A673 (cell line): Measurements from ENCODE around the gene TTC27.

Experiments
- CTCF ChIP-seq: fragments of 300-800, 200-600 bp; sonication (generic); conservative IDR thresholded peaks from 2 replicates; pipeline ENCODE4 v1.5.1; 2017; ENCODE audit warnings: low read depth, mild to moderate bottlenecking, antibody characterized with exemption, low read length, moderate library complexity, mixed read lengths
- EZH2 ChIP-seq: fragments of 200-600 bp; sonication (generic); IDR thresholded peaks from 2 replicates; pipeline ENCODE4 v1.6.1; 2017; ENCODE audit warnings: borderline replicate concordance, low read depth, mild to moderate bottlenecking, mixed read lengths, antibody characterized with exemption, low read length; ENCODE audit not compliant: poor library complexity, severe bottlenecking

DNA sequence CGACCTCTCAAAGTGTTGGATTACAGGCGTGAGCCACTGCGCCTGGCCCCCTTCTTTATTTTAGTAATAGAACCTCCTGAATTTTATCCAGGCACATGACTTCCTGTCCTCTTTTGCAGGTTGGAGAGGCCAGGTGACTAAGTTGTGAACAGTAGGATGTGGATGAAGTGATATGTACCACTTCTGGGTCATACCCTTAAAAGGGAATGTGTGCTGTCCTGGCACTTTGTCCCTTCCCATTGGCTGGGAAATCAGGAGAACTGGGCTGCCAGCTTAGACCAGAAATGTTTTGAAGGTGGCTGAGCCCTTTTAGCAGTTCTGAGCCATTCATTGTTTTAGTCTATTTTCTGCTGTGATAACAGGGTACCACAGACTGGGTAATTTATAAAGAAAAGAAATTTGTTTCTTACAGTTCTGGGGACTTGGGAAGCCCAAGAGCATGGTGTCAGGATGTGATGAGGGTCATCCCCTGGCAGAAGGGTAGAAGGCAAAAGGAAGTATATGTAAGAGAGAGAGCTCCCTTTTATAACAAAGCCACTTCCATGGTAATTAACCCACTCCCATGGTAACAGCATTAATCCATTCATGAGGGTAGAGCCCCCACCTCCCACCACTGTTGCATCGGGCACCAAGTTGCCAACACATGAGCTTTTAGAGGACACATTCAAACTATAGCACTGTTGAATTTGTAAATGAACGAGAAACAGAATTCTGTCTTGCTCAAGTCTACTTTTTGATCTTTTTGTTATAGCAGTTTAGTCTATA lies 79.1 kb downstream of the TTC27 start:
- TF ChIP-seq CTCF: no peak
- no peak for TF ChIP-seq EZH2
